Lung (tissue), 12 donors: ENCODE measurements around the gene CDH10. TPM values are rescaled to one million over a fixed set of nuclear protein-coding genes. Genes with fewer than 3 reads are reported as not detected.

ENCODE experiments used
- ATAC-seq: fragments of 200-7000 bp; cut with Tn5 transposase; one replicate; pipeline ENCODE4 v1.9.1; 2020; ENCODE audit warnings: moderate number of reproducible peaks; ENCODE audit not compliant: insufficient read depth, low FRiP score
- DNase-seq, 3 donors: peaks; one replicate each; pipeline ENCODE4 v3.0.0-alpha.2; 2013 to 2017
- H3K27ac ChIP-seq, 2 donors: one replicate each; pipeline ENCODE4 v1.5.1; 2013; ENCODE audit warnings: mild to moderate bottlenecking in 2 of 2, moderate library complexity in 2 of 2, control low read depth in 1 of 2, inconsistent platforms in 1 of 2, low read depth in 1 of 2, low read length in 1 of 2
- H3K27me3 ChIP-seq, 3 donors: one replicate each; pipeline ENCODE4 v1.5.1; 2013; ENCODE audit warnings: low read length in 2 of 3; ENCODE audit not compliant: control insufficient read depth in 3 of 3, insufficient read depth in 3 of 3
- H3K36me3 ChIP-seq, 4 donors: one replicate each; pipeline ENCODE4 v1.5.1; 2013; ENCODE audit warnings: low read length in 4 of 4, mild to moderate bottlenecking in 1 of 4, moderate library complexity in 1 of 4; ENCODE audit not compliant: control insufficient read depth in 4 of 4, insufficient read depth in 4 of 4
- H3K4me1 ChIP-seq, 5 donors: one replicate each; pipeline ENCODE4 v1.5.1; 2013; ENCODE audit warnings: low read length in 5 of 5, mild to moderate bottlenecking in 2 of 5, moderate library complexity in 1 of 5; ENCODE audit not compliant: control insufficient read depth in 5 of 5, insufficient read depth in 5 of 5
- H3K4me3 ChIP-seq: one replicate; pipeline ENCODE4 v1.5.1; 2013; ENCODE audit warnings: mild to moderate bottlenecking, control low read depth, moderate library complexity
- H3K9ac ChIP-seq, 2 donors: one replicate each; pipeline ENCODE4 v1.5.1; 2013; ENCODE audit warnings: low read length in 2 of 2, control low read depth in 1 of 2; ENCODE audit not compliant: insufficient read depth in 1 of 2
- H3K9me3 ChIP-seq, 4 donors: one replicate each; pipeline ENCODE4 v1.5.1; 2013; ENCODE audit warnings: low read length in 3 of 4, mild to moderate bottlenecking in 1 of 4, moderate library complexity in 1 of 4; ENCODE audit not compliant: control insufficient read depth in 4 of 4, insufficient read depth in 3 of 4
- CTCF ChIP-seq: IDR thresholded peaks from 2 replicates; pipeline ENCODE4 v1.5.1; 2012; ENCODE audit warnings: mild to moderate bottlenecking; ENCODE audit errors: control extremely low read depth, extremely low read depth
- WGBS, 2 donors: extraction: QIAGEN DNeasy Blood & Tissue Kit; methylation state at CpG; one replicate each; pipeline ENCODE4 v1.1.7; 2013; 5-methylcytosine and 5-hydroxymethylcytosine counted together
- polyA plus RNA-seq, 2 donors: library from polyadenylated mRNA; stranded (reverse); fragments of 200-250 nt; gene quantifications; one replicate each; pipeline ENCODE4 v1.2.1, GENCODE V29; 2013
- total RNA-seq, 2 donors: library from RNA; depleted of rRNA in 1 of 2; stranded (reverse); fragments of >200 nt in 1 of 2; gene quantifications; one replicate each; pipeline ENCODE4 v1.2.1, GENCODE V29; 2014 to 2021
- donor health status: control.
- donor health status: control.
- donor health status: Bipolar disorder and iron deficiency.
- donor health status: healthy.
- donor health status: DM: yes; HTN: yes; CAD: no.

Gene CDH10
- total and polyA plus RNA-seq, 4 donors = 0.16 to 1.8 (median 0.25) TPM

DNA sequence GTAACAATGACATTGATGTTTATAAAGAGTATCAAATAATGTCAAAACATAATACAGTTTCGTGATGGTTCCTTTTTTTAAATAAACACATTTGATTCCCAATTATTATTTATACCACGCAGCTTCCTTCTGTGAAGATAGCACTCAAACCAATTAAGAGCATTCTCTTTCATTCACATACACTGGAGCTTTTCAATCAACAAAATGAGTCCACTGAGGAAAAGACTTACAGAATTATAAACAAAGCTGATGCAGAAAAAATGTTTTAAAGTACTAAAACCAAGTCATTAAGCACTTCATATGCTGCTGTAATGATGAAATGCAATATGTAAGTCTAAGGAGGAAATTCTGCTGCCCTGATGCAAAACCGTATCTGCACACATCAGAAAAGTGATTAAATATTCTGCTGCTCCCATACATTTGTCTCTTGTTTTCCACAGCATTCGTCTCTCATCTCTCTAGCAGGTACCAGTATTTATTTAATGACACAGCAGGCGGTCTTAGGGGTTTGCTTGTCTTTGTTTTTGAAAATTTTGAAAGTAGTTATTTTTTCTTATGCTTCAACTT is 147.1 kb downstream of the CDH10 start:
- H3K4me1 ChIP-seq = peaks cover 0 to 3% (median 0%) of the 10 kb centered on the region in 5 donors
- DNase-seq (peak in 2 of 3 donors; percentile 4 to 11), ATAC-seq (no peak)
- no peak overlapping the region for H3K9ac ChIP-seq
- no peaks in the 10 kb centered on the region for H3K27me3 ChIP-seq
- H3K36me3 ChIP-seq = no peaks in the 10 kb centered on the region
- TF ChIP-seq CTCF = no peak
- WGBS, 2 donors = 52 to 71% methylated on average over 5 of the region's 5 CpGs
- H3K27ac ChIP-seq = no peak overlapping the region
- no peaks in the 10 kb centered on the region for H3K9me3 ChIP-seq
- no peak overlapping the region for H3K4me3 ChIP-seq

DNA sequence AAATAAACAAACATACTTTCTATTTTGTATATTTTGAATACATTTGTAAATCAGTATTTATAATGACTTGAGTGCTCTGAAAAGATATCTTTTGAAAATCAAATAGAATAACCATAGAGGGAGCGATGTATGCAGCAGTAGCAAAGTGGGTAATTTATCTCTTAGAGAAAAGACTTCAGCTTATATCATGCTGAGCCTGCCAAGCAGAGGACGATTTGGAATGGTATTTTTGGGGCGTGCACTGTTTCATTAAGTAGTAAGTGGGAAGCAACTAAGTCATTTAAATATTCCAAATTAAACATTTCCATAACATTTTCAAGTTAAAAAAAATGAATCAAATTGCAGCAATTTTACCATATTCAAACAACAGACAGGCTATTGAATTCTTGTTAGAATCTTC is 147.6 kb downstream of the CDH10 start:
- Histone ChIP-seq H3K27me3 (no peaks in the 10 kb centered on the region), H3K4me3 (no peak overlapping the region), H3K27ac (no peak overlapping the region), H3K9me3 (no peaks in the 10 kb centered on the region), H3K4me1 (peaks cover 0 to 3% (median 0%) of the 10 kb centered on the region in 5 donors), H3K36me3 (no peaks in the 10 kb centered on the region), H3K9ac (no peak overlapping the region)
- WGBS, 2 donors = 56 to 74% methylated on average over 3 of the region's 3 CpGs
- no peak for ATAC-seq
- peak in 1 of 3 donors; percentile 2 for DNase-seq
- TF ChIP-seq CTCF = no peak

DNA sequence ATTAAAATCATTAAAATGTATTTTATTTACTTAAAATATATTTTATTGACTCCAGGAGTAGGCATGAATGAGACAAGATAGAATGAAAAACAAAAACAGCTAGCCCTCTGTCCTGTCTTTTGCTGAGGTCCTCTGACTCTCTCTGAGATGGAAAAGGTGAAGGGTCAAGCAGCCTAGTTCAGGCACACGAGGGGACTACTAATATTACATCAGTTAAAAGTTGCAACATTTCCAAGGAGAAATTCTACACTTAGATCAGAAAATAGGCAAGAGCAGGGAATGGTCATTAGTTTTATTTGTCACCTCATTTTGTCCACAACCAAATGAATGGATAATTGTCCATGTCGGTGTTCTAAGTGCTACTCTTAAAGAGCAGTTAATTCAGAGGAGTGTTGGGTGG is 148.5 kb downstream of the CDH10 start:
- no peak for DNase-seq
- Histone ChIP-seq H3K4me3 (no peak overlapping the region), H3K27ac (no peak overlapping the region), H3K36me3 (no peaks in the 10 kb centered on the region), H3K27me3 (no peaks in the 10 kb centered on the region), H3K9ac (no peak overlapping the region), H3K9me3 (peaks cover 0 to 2% (median 0%) of the 10 kb centered on the region in 4 donors), H3K4me1 (peaks cover 0 to 3% (median 0%) of the 10 kb centered on the region in 5 donors)
- ATAC-seq = no peak
- no peak for TF ChIP-seq CTCF
- 42 to 55% methylated on average over 2 of the region's 2 CpGs for WGBS, 2 donors

- Histone ChIP-seq H3K36me3 (no peaks in the 10 kb centered on the region), H3K9me3 (peaks cover 0 to 2% (median 0%) of the 10 kb centered on the region in 4 donors), H3K9ac (no peak overlapping the region), H3K27me3 (no peaks in the 10 kb centered on the region), H3K4me1 (no peaks in the 10 kb centered on the region), H3K4me3 (no peak overlapping the region), H3K27ac (no peak overlapping the region)
- TF ChIP-seq CTCF = no peak
- ATAC-seq (no peak), DNase-seq (no peak)
- 77 to 92% methylated on average over 3 of the region's 3 CpGs for WGBS, 2 donors
These were observed 152.5 kb downstream of the CDH10 start for GRCh38 chr5:24492229-24492628.
